ENCODE measurements around the gene IFFO2.

The IFFO2 gene

DNA sequence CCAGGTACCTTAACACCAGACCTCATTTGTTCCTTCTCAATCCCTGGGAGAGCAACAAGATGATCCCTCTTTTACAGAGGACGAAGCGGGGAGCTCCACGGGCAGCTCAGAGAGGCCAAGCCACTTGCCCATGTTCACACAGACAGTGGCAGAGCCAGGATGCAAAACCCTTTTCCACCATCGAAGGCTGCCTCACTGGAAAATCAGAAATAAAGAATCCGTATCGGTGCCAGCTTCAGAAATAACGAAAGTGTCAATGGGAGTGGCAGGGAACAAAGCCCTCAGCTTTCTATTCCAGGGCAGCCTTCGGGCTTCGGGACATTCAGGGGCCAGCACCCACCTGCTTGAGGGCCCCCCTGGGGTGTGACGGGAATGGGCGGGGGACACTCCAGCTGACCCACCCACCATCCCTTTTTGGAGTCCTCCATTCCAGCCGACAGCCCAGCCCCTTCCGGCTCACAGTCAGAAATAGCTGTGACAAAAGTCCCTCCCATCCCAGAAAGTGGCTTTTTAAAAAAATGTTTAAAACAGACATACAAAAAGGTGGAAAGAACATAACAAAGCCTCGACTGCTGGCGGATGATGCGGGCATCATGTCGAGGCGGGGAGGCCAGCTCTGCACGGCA is 6.0 kb downstream of the IFFO2 start:
- DNase-seq (ENCODE audit: low read depth in 2 of 2) = peak in 1 of 2 experiments; percentile 28

GRCh38 chr1:18949686-18950400 is 6.6 kb downstream of the IFFO2 start:
- no peak for DNase-seq (ENCODE audit: low read depth in 2 of 2)

DNA sequence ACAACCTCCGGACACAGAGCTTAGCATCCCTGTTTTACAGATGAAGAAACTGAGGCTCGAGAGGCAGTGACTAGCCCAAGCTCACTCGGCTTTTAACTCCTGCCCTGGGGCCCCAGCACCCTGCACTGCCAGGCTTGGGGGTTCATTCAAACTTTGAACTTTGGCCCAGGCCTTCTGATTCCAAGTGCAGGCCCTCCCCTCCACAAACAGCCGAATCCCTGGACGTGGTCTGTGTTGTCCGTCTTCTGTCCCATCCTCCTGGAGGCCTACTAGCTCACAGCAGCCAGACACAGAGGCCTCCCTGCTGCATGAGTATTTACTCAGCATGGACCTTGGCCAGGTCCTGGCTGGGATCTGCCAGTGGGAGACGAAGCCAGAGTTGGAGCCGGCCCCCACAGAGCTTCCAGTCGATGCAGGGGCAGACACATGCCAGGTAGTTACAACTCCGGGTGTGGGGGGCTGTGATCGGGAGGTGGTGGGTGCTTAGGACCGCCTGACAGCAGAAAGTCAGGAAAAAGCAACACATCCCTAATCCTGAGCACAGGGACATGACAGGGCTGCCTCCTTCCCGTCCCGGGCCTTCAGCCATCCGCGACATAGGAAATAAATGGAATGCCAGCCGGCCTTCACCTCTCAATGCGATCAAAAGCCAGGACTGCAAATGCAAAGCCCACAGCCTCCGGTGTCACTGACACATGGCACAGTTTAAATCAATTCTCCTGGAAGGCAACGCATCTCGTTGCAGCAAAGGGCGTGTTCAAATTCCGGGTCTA is 7.4 kb downstream of the IFFO2 start:
- DNase-seq (ENCODE audit: low read depth in 2 of 2) = no peak

GRCh38 chr1:18948048-18948912 is 8.2 kb downstream of the IFFO2 start:
- DNase-seq (ENCODE audit: low read depth in 2 of 2) = peak in 1 of 2 experiments; percentile 36

DNA sequence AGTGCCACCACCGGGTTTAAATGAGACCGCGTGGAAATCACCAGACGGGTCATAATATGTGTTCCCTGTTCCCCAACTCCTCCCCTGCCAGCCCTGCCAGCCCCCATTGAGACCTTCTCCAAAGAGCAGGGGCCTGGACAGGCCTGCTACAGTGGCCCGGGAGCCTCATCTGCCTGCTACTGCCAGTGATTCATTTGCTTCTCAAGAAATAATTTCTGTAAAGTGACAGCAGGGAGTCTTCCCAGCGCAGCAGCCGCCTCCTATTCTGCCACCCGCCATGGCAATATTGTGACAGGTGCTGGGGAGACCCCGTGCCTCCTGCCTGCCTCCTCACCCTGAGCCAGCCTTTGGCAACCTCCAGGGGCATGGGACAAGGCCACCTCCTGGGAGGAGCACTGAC is 8.9 kb downstream of the IFFO2 start:
- no peak for DNase-seq (ENCODE audit: low read depth in 2 of 2)

GRCh38 chr1:18946550-18947381 is 9.7 kb downstream of the IFFO2 start:
- DNase-seq (ENCODE audit: low read depth in 2 of 2) = no peak

GRCh38 chr1:18945401-18945849 is 11.1 kb downstream of the IFFO2 start:
- no peak for DNase-seq (ENCODE audit: low read depth in 2 of 2)

- no peak for DNase-seq (ENCODE audit: low read depth in 2 of 2)
Measured at GRCh38 chr1:18944810-18945209, 11.7 kb downstream of the IFFO2 start.

DNA sequence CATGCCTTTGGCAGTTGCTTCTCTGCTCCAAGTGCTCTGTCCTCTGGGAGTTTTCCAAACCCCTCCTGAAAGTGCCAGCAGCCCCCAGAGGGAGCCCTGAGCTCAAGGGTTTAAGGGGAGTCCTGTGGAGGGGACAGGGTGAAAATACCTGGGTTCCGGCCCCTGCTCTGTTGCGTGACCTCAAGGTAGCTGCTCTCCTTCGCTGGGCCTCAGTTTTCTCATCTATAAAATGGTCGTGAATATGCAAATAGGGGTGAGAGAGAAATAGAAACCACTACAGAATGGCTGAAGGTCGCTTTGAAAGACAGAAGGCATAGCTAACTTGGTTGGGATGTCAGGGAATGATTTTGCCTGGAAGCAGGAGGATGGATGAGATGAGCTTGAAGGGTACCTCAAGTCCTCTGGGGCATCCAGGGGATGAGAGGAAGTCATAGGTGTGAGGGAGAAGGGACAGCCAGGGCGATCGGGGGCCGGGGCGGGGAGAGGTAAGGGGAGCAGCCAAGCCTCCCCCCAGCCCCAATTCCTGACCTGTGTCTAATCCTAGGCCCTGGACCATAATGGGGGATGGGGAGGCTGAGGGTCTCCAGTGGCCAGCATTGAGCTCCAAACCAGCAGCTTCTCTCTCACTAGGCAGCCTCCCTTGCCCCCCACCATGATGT is 12.4 kb downstream of the IFFO2 start:
- no peak for DNase-seq (ENCODE audit: low read depth in 2 of 2)

DNA sequence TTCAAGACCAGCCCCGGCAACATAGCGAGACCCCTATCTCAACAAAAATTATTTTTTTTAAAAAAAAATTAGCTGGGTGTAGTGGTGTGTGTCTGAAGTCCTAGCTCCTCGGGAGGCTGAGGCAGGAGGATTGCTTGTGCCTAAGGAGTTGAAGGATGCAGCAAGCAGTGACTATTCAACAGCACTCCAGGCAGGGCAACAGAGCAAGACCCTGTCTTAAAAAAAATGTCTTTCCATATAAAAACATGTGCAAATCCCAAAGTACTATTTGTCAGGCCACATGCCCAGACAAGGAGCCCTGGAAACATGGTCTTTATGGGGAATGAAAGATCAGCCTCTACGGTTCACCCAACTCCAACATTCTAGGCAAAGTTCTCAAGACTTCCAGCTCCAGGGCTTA is 13.3 kb downstream of the IFFO2 start:
- no peak for DNase-seq (ENCODE audit: low read depth in 2 of 2)

- DNase-seq (ENCODE audit: low read depth in 2 of 2) = no peak
Measured at GRCh38 chr1:18942340-18942739, 14.1 kb downstream of the IFFO2 start.

DNA sequence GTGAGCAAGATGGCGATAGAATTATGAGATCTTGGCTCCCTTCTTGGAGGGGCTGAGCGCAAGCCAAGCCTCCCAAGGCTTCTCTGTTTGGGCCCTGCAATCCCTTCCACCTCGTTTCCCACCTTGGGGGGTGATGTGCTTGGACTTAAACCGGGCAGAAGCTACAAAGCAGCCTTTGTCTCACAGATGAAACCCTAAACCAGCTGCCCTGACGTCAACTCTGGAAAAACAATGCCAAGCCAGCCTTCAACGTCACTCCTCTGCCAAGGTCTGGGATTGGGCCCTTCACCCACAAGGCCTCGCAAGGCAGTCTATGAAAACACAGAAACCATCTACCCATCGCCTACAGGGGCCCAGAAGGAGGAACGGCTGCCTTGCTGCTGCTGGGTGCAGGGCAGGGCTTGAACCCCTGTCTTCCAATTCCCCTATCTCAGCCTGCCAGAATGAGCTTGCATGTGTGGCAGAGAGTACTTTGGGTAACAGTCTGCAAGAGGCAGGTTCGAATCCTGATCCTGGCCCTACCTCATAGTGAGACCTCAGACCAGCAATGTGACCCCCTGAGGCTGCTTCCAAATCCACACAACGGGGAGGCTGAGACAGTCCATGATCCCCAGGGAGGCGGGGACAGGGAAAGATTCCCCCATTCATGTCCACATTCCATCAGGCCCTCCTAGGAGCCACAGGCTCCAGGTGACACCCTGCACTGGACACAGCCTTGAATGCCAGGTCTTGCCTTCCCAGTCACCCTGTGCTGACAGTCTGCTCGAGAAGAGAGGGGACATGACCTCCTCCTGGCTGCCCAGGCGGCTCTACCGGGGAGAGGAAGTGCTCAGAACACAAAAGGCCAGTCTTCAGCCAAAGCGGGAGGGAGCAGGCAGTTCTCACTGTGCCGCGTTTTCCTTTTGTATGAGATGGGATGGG is 15.0 kb downstream of the IFFO2 start:
- DNase-seq (ENCODE audit: low read depth in 2 of 2) = no peak

DNA sequence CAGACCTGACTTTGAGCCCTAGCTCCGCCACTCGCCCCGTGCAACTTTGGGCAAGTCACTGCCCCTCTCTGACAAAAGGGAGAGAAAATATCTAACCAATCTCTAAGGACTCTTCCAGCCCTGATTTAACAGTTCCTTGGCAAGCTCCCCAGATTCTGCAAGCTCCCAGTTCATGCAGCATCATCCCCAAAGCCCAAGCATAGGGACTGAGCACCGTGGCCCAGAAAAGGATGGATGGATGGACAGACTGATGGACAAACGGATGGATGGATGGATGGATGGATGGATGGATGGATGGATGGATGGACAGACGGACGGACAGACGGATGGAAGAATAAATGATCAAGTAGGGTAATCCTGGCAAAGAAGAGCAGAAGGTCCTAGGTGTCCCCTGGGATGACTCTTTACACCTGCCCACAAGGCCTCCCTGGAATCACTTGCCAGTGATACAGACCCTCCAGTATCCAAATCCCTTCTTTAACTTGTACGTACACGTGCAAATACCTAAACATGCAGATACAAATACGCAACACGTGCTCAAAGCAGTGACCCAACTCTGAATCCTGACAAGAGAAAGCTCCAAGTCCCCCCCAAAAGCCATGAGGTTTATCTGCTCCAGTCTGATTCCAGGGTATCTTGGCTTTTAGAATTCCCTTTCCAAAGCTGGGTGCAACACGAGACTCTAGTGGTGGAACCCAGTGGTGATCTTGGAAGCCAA is 16.0 kb downstream of the IFFO2 start:
- DNase-seq (ENCODE audit: low read depth in 2 of 2) = no peak

DNA sequence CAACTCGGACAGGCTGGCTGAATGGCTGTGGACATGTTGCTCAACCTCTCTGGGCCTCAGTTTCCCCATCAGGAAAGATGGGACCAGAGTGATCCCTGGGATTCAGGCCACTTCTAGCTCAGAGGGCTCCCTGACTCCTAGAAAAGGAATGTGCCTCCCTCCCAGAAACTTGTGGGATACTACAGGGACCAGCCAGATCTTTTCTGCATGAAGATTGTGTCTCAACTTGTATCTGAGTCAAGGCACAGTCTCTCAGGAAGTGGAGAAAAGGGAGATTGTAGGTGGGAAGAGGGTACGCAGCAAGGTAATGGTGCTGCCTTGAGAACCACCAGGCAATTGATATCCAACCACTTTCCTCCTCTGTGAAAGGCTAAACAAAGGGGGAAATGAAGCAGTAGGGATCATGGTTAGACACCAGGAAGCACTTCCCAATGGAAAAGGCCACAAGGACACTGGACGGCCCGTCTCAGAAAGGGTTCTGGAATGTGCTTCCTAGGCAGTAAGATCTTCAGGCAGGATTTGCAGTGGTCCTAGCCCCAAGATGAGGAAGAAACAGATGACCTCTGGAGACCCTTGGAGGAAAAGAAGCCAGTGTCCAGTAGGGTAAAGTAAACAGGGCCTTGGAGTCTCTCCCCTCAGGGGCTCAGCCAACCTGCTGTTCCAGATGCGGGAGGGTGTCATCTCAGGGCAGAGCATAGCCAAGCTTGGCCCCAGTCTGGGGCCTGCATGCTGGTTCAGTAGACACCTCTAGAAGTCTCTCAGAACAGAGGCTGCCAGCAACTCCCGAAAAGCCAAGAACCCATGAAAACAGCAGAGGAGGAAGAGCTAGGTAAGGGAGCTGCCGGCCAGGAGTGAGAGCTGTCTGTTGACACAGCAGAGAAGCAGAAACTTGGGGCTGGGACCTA is 16.8 kb downstream of the IFFO2 start:
- DNase-seq (ENCODE audit: low read depth in 2 of 2) = no peak

GRCh38 chr1:18938707-18939070 is 17.8 kb downstream of the IFFO2 start:
- no peak for DNase-seq (ENCODE audit: low read depth in 2 of 2)

DNA sequence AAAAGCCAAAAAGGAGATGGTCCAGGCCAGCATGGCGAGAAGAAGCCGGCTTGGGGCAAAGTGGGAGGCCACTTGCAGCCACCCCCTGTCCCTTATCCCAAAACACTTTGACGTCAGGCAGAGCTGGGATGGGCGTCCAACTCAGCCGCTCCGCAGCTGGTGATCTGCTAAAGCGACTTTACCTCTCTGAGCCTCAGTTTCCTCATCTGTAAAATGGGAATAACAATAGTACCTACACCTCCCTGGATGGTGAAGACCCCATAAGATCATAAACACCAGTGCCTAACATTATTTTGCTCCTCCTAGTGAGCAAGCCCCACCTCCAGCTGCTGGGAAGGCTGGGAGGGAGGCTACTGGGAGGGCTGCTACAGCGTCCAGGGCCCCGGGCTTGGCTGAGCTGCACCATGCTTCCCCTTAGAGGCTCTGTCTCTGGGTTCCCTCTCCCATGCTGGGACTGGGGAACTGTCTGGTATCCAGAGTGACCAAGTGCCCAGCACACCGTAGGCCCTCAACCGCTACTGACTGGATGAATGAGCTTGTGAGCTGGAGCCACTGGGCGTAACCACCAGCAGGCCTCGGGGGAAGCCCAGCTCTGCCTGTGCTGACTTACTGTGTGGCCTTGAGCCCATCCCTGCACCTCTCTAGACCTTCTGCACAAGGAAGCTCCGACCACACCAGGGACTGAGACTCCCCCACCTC is 18.3 kb downstream of the IFFO2 start:
- no peak for DNase-seq (ENCODE audit: low read depth in 2 of 2)

- DNase-seq (ENCODE audit: low read depth in 2 of 2) = no peak
Measured at GRCh38 chr1:18937539-18937938, 18.9 kb downstream of the IFFO2 start.

All from stimulated activated CD4-positive, alpha-beta T cell treated with anti-CD3 and anti-CD28 coated beads, Interleukin-12 subunit alpha, Interleukin-12 subunit beta, amount 100 ng/mL, for 24 hours (primary cell).